GM10248 (cell line): ENCODE results near the gene TEDDM1.
"Not testable (repeated sequence)": the region's sequence is repeated elsewhere in the genome, so short reads cannot be mapped to it uniquely, and the experiment has no call there.

Source experiments
- CTCF ChIA-PET: fragments of 300-600 bp; sonication (Branson Sonifier 250); formaldehyde crosslinking; extraction: SDS; loops from one replicate; lab custom pipeline; 2021; ENCODE audit warnings: antibody characterized with exemption; lab: Yijun Ruan, JAX
- POLR2A ChIA-PET: fragments of 350-650 bp; sonication (Branson Sonifier 250); formaldehyde crosslinking; extraction: SDS; loops from one replicate; lab custom pipeline; 2020; ENCODE audit warnings: antibody characterized with exemption; lab: Yijun Ruan, JAX
- DNase-seq: peaks from one replicate; pipeline ENCODE4 v3.0.0; 2012; ENCODE audit errors: extremely low spot score
- TF ChIP-seq, protein P1 (sequence below): IDR thresholded peaks from 2 replicates; pipeline ENCODE4 v1.5.1; 2012; ENCODE audit warnings: mild to moderate bottlenecking, low read depth; ENCODE audit errors: extremely low read depth, missing control alignments, control extremely low read depth

TEDDM1 gene

DNA sequence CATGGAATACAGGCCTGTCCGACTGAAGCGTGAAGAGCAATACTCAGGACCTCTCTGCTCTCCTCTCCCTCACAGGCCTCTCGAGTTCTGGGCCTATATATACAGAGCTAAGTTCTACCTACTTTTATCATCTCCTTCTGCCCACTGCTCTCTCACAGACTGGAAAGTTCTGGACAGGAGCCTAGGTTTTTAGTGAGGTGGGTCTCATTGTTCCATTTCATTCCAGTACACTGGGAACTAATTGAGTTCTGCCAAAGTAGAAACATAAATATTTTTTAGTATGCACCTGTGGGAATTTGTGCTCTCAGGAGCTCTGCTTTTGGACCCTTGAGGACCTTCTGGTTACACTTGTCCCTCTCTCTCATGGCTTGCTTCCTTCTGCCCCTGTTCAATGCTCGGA lies at the start of gene TEDDM1:
TSS of gene TEDDM1 (minus strand) at position 101 of the 400 bp plus-strand sequence. CDS start 182 bp downstream, outside the sequence.
- TF ChIP-seq, protein P1, sequence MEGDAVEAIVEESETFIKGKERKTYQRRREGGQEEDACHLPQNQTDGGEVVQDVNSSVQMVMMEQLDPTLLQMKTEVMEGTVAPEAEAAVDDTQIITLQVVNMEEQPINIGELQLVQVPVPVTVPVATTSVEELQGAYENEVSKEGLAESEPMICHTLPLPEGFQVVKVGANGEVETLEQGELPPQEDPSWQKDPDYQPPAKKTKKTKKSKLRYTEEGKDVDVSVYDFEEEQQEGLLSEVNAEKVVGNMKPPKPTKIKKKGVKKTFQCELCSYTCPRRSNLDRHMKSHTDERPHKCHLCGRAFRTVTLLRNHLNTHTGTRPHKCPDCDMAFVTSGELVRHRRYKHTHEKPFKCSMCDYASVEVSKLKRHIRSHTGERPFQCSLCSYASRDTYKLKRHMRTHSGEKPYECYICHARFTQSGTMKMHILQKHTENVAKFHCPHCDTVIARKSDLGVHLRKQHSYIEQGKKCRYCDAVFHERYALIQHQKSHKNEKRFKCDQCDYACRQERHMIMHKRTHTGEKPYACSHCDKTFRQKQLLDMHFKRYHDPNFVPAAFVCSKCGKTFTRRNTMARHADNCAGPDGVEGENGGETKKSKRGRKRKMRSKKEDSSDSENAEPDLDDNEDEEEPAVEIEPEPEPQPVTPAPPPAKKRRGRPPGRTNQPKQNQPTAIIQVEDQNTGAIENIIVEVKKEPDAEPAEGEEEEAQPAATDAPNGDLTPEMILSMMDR = no peak
- ChIA-PET CTCF (interaction anchor here (1.1 to 3.6 kb wide), 10 partner anchors 8 to 320 kb away, joined by 3 to 17 read pairs (median 4); no protein-coding TSS in a partner anchor), POLR2A (interaction anchor here (0.7 to 1.0 kb wide), 2 partner anchors 9 to 10 kb away, joined by 3 to 5 read pairs; partner anchors contain the start of gene GLUL)
- DNase-seq = no peak

DNA sequence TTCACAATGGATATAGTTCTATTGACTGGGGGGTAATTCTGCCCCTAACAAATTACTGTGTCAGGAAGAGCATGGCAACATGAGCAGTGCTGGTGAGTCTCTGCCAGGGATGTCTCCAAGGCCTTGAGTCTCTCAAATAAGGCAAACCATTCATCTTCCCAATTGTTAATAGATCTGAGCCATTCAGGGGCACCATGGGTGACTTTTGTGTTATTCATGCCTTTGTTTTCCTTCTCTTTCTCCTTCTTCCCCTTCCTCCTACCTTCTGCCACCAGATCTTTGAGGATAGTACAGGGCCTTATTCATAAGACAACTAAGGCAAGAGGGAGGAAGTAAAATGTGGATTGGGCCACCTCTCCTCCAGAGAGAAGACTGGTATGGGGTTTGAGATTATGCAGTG lies 49.6 kb upstream of the TEDDM1 start, which contains the start of gene RGSL1:
TSS of gene RGSL1 (plus strand) at position 60 of the 400 bp plus-strand sequence. CDS start at position 80, 20 bp downstream.
- TF ChIP-seq, protein P1 = no peak
- ChIA-PET CTCF (interaction anchor here (0.9 to 1.1 kb wide), 2 partner anchors 51 to 333 kb away, joined by 3 read pairs; no protein-coding TSS in a partner anchor), POLR2A (no interaction called here)
- no peak for DNase-seq

GRCh38 chr1:182447660-182448059 lies 47.2 kb upstream of the TEDDM1 start:
- TF ChIP-seq, protein P1 = no peak
- CTCF ChIA-PET = interaction anchor here (1.0 to 1.7 kb wide), 9 partner anchors 9 to 340 kb away, joined by 3 to 7 read pairs (median 4); no protein-coding TSS in a partner anchor
- no peak for DNase-seq
- POLR2A ChIA-PET = no interaction called here

- POLR2A ChIA-PET, DNase-seq: not testable (repeated sequence)
- CTCF ChIA-PET = interaction anchor here (1.0 to 1.7 kb wide), 9 partner anchors 9 to 340 kb away, joined by 3 to 7 read pairs (median 4); no protein-coding TSS in a partner anchor
Measured at GRCh38 chr1:182447124-182447523, 46.7 kb upstream of the TEDDM1 start.

DNA sequence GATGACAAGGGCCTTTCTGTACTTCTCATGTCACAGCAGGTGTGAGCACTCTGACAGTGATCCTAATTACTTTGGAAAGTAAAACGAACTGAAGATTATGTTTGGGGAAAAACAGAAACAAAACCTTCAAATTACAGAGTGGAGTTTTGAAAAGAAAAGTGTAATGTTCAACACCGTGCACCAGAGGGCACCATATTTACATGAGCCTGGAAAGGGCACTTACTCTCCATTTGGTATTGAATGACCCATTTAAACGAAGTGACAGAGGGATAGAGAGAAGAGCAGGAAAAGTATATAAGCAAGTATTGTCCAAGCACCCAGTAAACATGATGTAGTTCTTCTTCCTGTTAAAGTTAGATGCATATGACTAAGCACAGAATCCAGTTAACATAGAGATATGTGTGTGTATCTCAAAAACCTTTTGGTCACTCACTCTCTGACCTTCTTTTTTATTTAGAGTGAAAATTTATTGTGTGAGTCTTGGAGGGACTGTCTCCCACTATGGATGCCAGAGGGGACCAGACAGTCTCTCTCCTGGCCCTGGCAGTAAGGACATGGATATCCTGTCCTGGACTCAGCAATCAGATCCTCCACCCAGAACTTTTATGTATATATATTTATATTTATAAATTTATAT lies 45.7 kb upstream of the TEDDM1 start:
- DNase-seq = peak; percentile 63
- TF ChIP-seq, protein P1 = peak; percentile 56
- ChIA-PET CTCF (interaction anchor here (2.0 kb wide), 1 partner anchor 11 kb away, joined by 9 read pairs; no protein-coding TSS in a partner anchor), POLR2A (no interaction called here)

DNA sequence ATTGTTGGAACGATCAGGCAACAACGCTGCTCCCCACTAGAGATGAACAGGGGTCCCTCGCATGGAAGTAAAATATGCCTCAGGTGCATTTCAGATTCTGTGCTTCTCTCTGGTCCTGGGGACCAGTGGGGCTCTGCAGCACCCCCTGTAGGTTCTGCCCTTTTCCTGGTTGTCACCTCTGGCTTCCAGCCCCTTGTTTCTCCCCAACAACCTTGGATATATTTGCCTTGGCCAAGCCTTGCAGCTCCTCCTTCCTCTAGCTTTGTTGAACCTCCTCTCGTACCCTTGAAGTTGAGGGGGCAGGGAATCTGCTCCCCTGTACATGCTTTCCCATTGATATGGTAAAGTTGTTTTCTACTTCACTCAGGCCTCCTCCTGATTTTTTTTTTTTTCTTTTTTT lies 44.0 kb upstream of the TEDDM1 start:
- TF ChIP-seq, protein P1 = peak; percentile 7
- CTCF ChIA-PET = interaction anchor here (0.7 to 2.3 kb wide), 11 partner anchors 10 to 343 kb away, joined by 3 to 9 read pairs (median 3); no protein-coding TSS in a partner anchor
- no peak for DNase-seq
- POLR2A ChIA-PET = no interaction called here
